ENCODE data around the gene NEK1.

DNA sequence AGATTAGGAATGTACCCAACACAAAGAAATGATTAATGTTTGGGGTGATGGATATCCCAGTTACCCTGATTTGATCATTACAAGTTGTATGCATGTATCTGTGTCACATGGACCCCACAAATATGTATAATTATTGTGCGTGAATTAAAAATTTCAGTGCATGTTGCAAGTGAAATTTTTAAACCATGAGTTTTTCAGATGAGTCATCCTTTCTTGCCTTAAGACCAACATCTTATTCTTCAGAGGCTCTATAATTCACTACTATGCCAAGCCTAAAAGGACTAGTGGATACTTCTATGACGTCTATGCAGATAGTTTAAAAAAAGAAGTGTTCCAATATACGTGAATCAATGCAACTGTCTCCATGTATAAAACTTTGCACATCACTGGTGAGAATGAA lies 228.7 kb downstream of the NEK1 start:
- TF ChIP-seq POLR2A (IDR thresholded peaks at IDR 0.05; ENCODE audit: low read depth, low read length) = no peak
- no peak for TF ChIP-seq TAF1 (IDR thresholded peaks at IDR 0.05; ENCODE audit: borderline replicate concordance, low read depth, low read length)
